Panc1 (cell line): Measurements from ENCODE around the gene SLCO3A1. TPM values are rescaled to one million over a fixed set of nuclear protein-coding genes. Genes with fewer than 3 reads are reported as not detected.

Experiments
- ATAC-seq: fragments of 200-7000 bp; cut with Tn5 transposase; 2 replicates; pipeline ENCODE4 v1.9.1; 2020; ENCODE audit warnings: mild to moderate bottlenecking, moderate library complexity
- BruUV-seq: library from RNA; stranded (reverse); fragments of 400-500 nt; replicated peaks from 2 replicates; lab custom pipeline; 2021; lab: Mats Ljungman, UMichigan
- CTCF ChIA-PET: fragments of 300-600 bp; sonication (Branson Sonifier 250); formaldehyde crosslinking; loops from one replicate; lab custom pipeline; 2022; ENCODE audit warnings: antibody characterized with exemption; lab: Charles Lee
- POLR2A ChIA-PET: fragments of 300-600 bp; sonication (Branson Sonifier 250); formaldehyde crosslinking; loops from one replicate; lab custom pipeline; 2022; ENCODE audit warnings: antibody characterized with exemption; lab: Charles Lee
- DNase-seq: peaks from one replicate; pipeline ENCODE4 v3.0.0-alpha.2; 2010; ENCODE audit warnings: low read depth, low spot score
- H3K27ac ChIP-seq: 2 replicates; pipeline ENCODE4 v1.5.1; 2011; ENCODE audit warnings: mild to moderate bottlenecking, low read length, inconsistent platforms
- H3K27me3 ChIP-seq: fragments of 200-500 bp; sonication (Bioruptor generic); 2 replicates; pipeline ENCODE4 v1.6.0; 2014; ENCODE audit warnings: low read length, inconsistent platforms; ENCODE audit not compliant: control insufficient read depth, insufficient read depth
- H3K36me3 ChIP-seq: fragments of 200-500 bp; sonication (Bioruptor generic); 2 replicates; pipeline ENCODE4 v1.5.1; 2014; ENCODE audit warnings: inconsistent platforms, mild to moderate bottlenecking, low read length, moderate library complexity; ENCODE audit not compliant: control insufficient read depth, insufficient read depth
- H3K4me1 ChIP-seq: 2 replicates; pipeline ENCODE4 v1.5.1; 2011; ENCODE audit warnings: inconsistent platforms, mild to moderate bottlenecking, low read length, moderate library complexity; ENCODE audit not compliant: control insufficient read depth, insufficient read depth
- H3K4me3 ChIP-seq, 2 experiments: 2 replicates each; pipeline ENCODE4 v1.5.1; 2011 to 2012; ENCODE audit warnings: low read depth in 2 of 2, low read length in 2 of 2, mild to moderate bottlenecking in 2 of 2, inconsistent platforms in 1 of 2, moderate library complexity in 1 of 2
- H3K9me3 ChIP-seq: fragments of 200-500 bp; sonication (Bioruptor generic); 2 replicates; pipeline ENCODE4 v1.5.1; 2014; ENCODE audit warnings: low read depth, mild to moderate bottlenecking, inconsistent platforms, low read length, moderate library complexity; ENCODE audit not compliant: control insufficient read depth, insufficient read depth
- POLR2AphosphoS5 ChIP-seq: IDR thresholded peaks from 2 replicates; pipeline ENCODE4 v1.6.1; 2012; ENCODE audit warnings: mild to moderate bottlenecking, low read depth, low read length, moderate library complexity
- SIN3A ChIP-seq: IDR thresholded peaks from 2 replicates; pipeline ENCODE4 v1.6.1; 2012; ENCODE audit warnings: low read depth, mild to moderate bottlenecking, low read length, moderate library complexity, borderline replicate concordance; ENCODE audit not compliant: insufficient read depth
- TCF7L2 ChIP-seq: IDR thresholded peaks from 2 replicates; pipeline ENCODE4 v1.6.1; 2011; ENCODE audit warnings: mild to moderate bottlenecking, low read depth, low read length, inconsistent platforms
- in situ Hi-C: cut with HindIII; loops from 2 replicates; pipeline ENCODE4 v1.10.0; 2016; ENCODE audit warnings: low sequenced_read_pairs, low pct_unique_long_range_greater_than_20kb
- intact Hi-C: fragments of 100-400 bp; cut with micrococcal nuclease; formaldehyde crosslinking; loops from one replicate; pipeline ENCODE4 v1.10.0; 2022; ENCODE audit not compliant: unreplicated experiment
- total RNA-seq: library from RNA; stranded (reverse); gene quantifications from one replicate; pipeline ENCODE4 v1.2.1, GENCODE V29; 2021; ENCODE audit not compliant: unreplicated experiment
- TF ChIP-seq, protein P1 (sequence below), 2 experiments: IDR thresholded peaks; 2 replicates each; pipeline ENCODE4 v1.6.1; 2011 to 2012; ENCODE audit warnings: low read depth in 2 of 2, control low read depth in 1 of 2, low read length in 1 of 2, mild to moderate bottlenecking in 1 of 2, moderate library complexity in 1 of 2; ENCODE audit not compliant: insufficient read depth in 1 of 2
- TF ChIP-seq, protein P2 (sequence below): fragments of 450-650 bp; IDR thresholded peaks from 2 replicates; pipeline ENCODE4 v1.5.1; 2017; ENCODE audit warnings: mild to moderate bottlenecking

Gene SLCO3A1
- total RNA-seq, 1 experiment from 2014 or later, result 20.6 TPM

DNA sequence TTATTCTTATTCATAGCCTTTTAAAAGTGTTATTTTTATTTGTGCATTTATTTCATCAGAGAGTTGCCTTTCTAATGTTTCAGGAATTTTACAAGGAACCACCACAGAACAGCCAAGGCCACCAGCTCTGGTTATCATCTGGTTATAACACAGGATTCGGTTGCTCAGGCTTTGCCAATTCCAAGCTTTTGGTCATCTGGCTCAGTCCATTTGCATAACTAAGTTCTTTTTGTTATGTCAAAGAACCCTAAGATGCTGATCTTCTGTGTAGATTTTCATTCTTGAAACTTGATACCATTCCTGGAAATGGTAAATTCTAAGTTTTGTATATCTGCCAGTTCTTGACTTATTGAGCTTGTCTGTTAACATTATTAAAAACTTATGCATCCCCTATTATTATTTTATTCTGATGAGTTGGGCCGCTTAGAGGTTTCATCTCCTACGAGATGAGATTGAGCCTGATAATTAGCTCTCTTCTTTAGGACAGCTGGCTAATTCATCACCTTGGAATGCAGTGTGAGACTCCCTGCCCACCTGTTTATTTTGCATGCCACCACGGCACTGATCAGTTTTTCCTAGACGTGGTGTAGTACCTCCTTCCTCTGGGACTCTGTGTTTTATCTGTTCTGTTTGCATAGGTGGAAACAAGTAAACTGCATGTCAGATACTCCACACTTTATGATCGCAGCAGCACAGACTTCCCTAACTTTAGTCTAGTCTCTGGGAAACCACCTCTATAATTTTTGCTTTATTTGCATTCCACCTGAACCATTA, 264.8 kb downstream of the SLCO3A1 start:
- Histone ChIP-seq H3K27ac (no peak overlapping the region), H3K4me1 (no peaks in the 10 kb centered on the region), H3K4me3 (no peak overlapping the region), H3K27me3 (no peaks in the 10 kb centered on the region), H3K9me3 (no peaks in the 10 kb centered on the region), H3K36me3 (no peaks in the 10 kb centered on the region)
- DNase-seq (no peak), ATAC-seq (no peak)
- TF ChIP-seq, protein P1, sequence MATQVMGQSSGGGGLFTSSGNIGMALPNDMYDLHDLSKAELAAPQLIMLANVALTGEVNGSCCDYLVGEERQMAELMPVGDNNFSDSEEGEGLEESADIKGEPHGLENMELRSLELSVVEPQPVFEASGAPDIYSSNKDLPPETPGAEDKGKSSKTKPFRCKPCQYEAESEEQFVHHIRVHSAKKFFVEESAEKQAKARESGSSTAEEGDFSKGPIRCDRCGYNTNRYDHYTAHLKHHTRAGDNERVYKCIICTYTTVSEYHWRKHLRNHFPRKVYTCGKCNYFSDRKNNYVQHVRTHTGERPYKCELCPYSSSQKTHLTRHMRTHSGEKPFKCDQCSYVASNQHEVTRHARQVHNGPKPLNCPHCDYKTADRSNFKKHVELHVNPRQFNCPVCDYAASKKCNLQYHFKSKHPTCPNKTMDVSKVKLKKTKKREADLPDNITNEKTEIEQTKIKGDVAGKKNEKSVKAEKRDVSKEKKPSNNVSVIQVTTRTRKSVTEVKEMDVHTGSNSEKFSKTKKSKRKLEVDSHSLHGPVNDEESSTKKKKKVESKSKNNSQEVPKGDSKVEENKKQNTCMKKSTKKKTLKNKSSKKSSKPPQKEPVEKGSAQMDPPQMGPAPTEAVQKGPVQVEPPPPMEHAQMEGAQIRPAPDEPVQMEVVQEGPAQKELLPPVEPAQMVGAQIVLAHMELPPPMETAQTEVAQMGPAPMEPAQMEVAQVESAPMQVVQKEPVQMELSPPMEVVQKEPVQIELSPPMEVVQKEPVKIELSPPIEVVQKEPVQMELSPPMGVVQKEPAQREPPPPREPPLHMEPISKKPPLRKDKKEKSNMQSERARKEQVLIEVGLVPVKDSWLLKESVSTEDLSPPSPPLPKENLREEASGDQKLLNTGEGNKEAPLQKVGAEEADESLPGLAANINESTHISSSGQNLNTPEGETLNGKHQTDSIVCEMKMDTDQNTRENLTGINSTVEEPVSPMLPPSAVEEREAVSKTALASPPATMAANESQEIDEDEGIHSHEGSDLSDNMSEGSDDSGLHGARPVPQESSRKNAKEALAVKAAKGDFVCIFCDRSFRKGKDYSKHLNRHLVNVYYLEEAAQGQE (IDR thresholded peaks at IDR 0.05; ENCODE audit: insufficient read depth in 1 of 2, low read depth in 2 of 2, low read length in 1 of 2), result no peak
- TF ChIP-seq TCF7L2 (no peak), SIN3A (no peak), POLR2AphosphoS5 (no peak)
- TF ChIP-seq, protein P2, sequence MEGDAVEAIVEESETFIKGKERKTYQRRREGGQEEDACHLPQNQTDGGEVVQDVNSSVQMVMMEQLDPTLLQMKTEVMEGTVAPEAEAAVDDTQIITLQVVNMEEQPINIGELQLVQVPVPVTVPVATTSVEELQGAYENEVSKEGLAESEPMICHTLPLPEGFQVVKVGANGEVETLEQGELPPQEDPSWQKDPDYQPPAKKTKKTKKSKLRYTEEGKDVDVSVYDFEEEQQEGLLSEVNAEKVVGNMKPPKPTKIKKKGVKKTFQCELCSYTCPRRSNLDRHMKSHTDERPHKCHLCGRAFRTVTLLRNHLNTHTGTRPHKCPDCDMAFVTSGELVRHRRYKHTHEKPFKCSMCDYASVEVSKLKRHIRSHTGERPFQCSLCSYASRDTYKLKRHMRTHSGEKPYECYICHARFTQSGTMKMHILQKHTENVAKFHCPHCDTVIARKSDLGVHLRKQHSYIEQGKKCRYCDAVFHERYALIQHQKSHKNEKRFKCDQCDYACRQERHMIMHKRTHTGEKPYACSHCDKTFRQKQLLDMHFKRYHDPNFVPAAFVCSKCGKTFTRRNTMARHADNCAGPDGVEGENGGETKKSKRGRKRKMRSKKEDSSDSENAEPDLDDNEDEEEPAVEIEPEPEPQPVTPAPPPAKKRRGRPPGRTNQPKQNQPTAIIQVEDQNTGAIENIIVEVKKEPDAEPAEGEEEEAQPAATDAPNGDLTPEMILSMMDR, result no peak
- ChIA-PET POLR2A (no interaction called here), CTCF (no interaction called here)
- in situ Hi-C loops (no loop called here), intact Hi-C loops (no loop called here)
- BruUV-seq, result no TSS peak

- in situ Hi-C loops (no loop called here), intact Hi-C loops (no loop called here)
- Histone ChIP-seq H3K36me3 (no peaks in the 10 kb centered on the region), H3K4me1 (no peaks in the 10 kb centered on the region), H3K4me3 (no peak overlapping the region), H3K27ac (no peak overlapping the region), H3K9me3 (no peaks in the 10 kb centered on the region), H3K27me3 (no peaks in the 10 kb centered on the region)
- TF ChIP-seq POLR2AphosphoS5 (no peak), TCF7L2 (no peak), SIN3A (no peak)
- TF ChIP-seq, protein P1 (IDR thresholded peaks at IDR 0.05; ENCODE audit: insufficient read depth in 1 of 2, low read depth in 2 of 2, low read length in 1 of 2), result no peak
- TF ChIP-seq, protein P2, result no peak
- no peak for DNase-seq
- ChIA-PET POLR2A (no interaction called here), CTCF (no interaction called here)
- ATAC-seq, result no peak
- no TSS peak for BruUV-seq
Observed at GRCh38 chr15:92118936-92119325, 265.4 kb downstream of the SLCO3A1 start.
